PC-9 (cell line): ENCODE data around the gene ZBBX. TPM values are rescaled to one million over a fixed set of nuclear protein-coding genes. Genes with fewer than 3 reads are reported as not detected.

Experiments used
- BruUV-seq: library from RNA; stranded (reverse); fragments of 400-500 nt; replicated peaks from 2 replicates; lab custom pipeline; 2021; lab: Mats Ljungman, UMichigan
- CTCF ChIA-PET: fragments of 300-600 bp; sonication (Branson Sonifier 250); formaldehyde crosslinking; loops from one replicate; lab custom pipeline; 2022; ENCODE audit warnings: antibody characterized with exemption; lab: Charles Lee
- POLR2A ChIA-PET: fragments of 300-600 bp; sonication (Branson Sonifier 250); formaldehyde crosslinking; loops from one replicate; lab custom pipeline; 2022; ENCODE audit warnings: antibody characterized with exemption; ENCODE audit not compliant: unreplicated experiment; lab: Charles Lee
- DNase-seq, 2 experiments: peaks; one replicate each; pipeline versions ENCODE4 v3.0.0 to v3.0.0-alpha.2; 2015 to 2022; ENCODE audit warnings: mixed read lengths in 1 of 2
- H2AFZ ChIP-seq: fragments of 200-600 bp; sonication (generic); 2 replicates; pipeline ENCODE4 v1.8.1; 2017; ENCODE audit warnings: antibody characterized with exemption
- H3F3A ChIP-seq: fragments of 200-600 bp; sonication (generic); 2 replicates; pipeline ENCODE4 v1.8.1; 2017; ENCODE audit warnings: antibody characterized with exemption, mild to moderate bottlenecking, low read depth; ENCODE audit not compliant: insufficient read depth
- H3K27ac ChIP-seq: fragments of 200-600 bp; sonication (generic); 2 replicates; pipeline ENCODE4 v1.6.1; 2016; ENCODE audit warnings: mixed run types
- H3K27me3 ChIP-seq: fragments of 200-600 bp; sonication (generic); 2 replicates; pipeline ENCODE4 v1.6.1; 2016; ENCODE audit warnings: low read depth, mixed run types; ENCODE audit not compliant: insufficient read depth
- H3K36me3 ChIP-seq: fragments of 200-600 bp; sonication (generic); 2 replicates; pipeline ENCODE4 v1.6.1; 2016; ENCODE audit warnings: low read depth, mixed run types
- H3K4me1 ChIP-seq: fragments of 200-600 bp; sonication (generic); replicated peaks from 2 replicates; pipeline ENCODE4 v1.6.1; 2016; ENCODE audit warnings: mixed run types; ENCODE audit not compliant: insufficient read depth
- H3K4me2 ChIP-seq: fragments of 200-600 bp; sonication (generic); 2 replicates; pipeline ENCODE4 v1.6.1; 2017; ENCODE audit warnings: mixed run types
- H3K4me3 ChIP-seq: fragments of 200-600 bp; sonication (generic); 2 replicates; pipeline ENCODE4 v1.6.1; 2016; ENCODE audit warnings: mixed run types
- H3K79me2 ChIP-seq: fragments of 200-600 bp; sonication (generic); 2 replicates; pipeline ENCODE4 v1.6.1; 2017; ENCODE audit warnings: low read depth, mixed run types
- H3K9me2 ChIP-seq: fragments of 200-600 bp; sonication (generic); 2 replicates; pipeline ENCODE4 v1.8.1; 2017; ENCODE audit warnings: mild to moderate bottlenecking; ENCODE audit not compliant: insufficient read depth
- H3K9me3 ChIP-seq: fragments of 200-600 bp; sonication (generic); 2 replicates; pipeline ENCODE4 v1.8.1; 2016; ENCODE audit warnings: low read depth; ENCODE audit not compliant: insufficient read depth
- H4K20me1 ChIP-seq: fragments of 200-600 bp; sonication (generic); 2 replicates; pipeline ENCODE4 v1.8.1; 2017; ENCODE audit not compliant: insufficient read depth
- CTCF ChIP-seq: fragments of 200-600 bp; sonication (generic); conservative IDR thresholded peaks from 2 replicates; pipeline ENCODE4 v1.6.1; 2017; ENCODE audit warnings: mixed run types, antibody characterized with exemption, mild to moderate bottlenecking, moderate library complexity
- EZH2 ChIP-seq: fragments of 200-600 bp; sonication (generic); IDR thresholded peaks from 2 replicates; pipeline ENCODE4 v1.8.0; 2017; ENCODE audit warnings: antibody characterized with exemption, low read depth
- intact Hi-C: fragments of 100-400 bp; cut with micrococcal nuclease; formaldehyde crosslinking; loops from one replicate; pipeline ENCODE4 v1.10.0; 2022; ENCODE audit not compliant: unreplicated experiment
- total RNA-seq: library from RNA; stranded (reverse); gene quantifications from 2 replicates; pipeline ENCODE4 v1.2.3, GENCODE V29; 2021

Gene ZBBX
- total RNA-seq, 1 experiment from 2014 or later, result 0.85 TPM

- Histone ChIP-seq H3K27me3 (no peaks in the 10 kb centered on the region), H2AFZ (no peak overlapping the region), H3K4me3 (no peak overlapping the region), H3K27ac (no peak overlapping the region), H3K4me2 (no peak overlapping the region), H3K9me2 (no peaks in the 10 kb centered on the region), H3K4me1 (no peaks in the 10 kb centered on the region), H3F3A (no peaks in the 10 kb centered on the region), H3K79me2 (no peaks in the 10 kb centered on the region), H3K9me3 (no peaks in the 10 kb centered on the region), H3K36me3 (no peaks in the 10 kb centered on the region), H4K20me1 (no peaks in the 10 kb centered on the region)
- no peak for DNase-seq
- intact Hi-C loops, result no loop called here
- POLR2A ChIA-PET, result no interaction called here
- CTCF ChIA-PET, result no interaction called here
- BruUV-seq, result no TSS peak
- TF ChIP-seq EZH2 (no peak), CTCF (no peak)
Measured at GRCh38 chr3:167251678-167252077, 128.4 kb downstream of the ZBBX start.

GRCh38 chr3:167246252-167246651, 133.8 kb downstream of the ZBBX start:
- Histone ChIP-seq H3K27ac (no peak overlapping the region), H3K4me3 (no peak overlapping the region), H3F3A (no peaks in the 10 kb centered on the region), H3K27me3 (no peaks in the 10 kb centered on the region), H3K9me2 (no peaks in the 10 kb centered on the region), H3K36me3 (no peaks in the 10 kb centered on the region), H3K9me3 (no peaks in the 10 kb centered on the region), H3K4me2 (no peak overlapping the region), H3K79me2 (no peaks in the 10 kb centered on the region), H2AFZ (no peak overlapping the region), H3K4me1 (no peaks in the 10 kb centered on the region), H4K20me1 (no peaks in the 10 kb centered on the region)
- no TSS peak for BruUV-seq
- no peak for DNase-seq
- CTCF ChIA-PET, result no interaction called here
- POLR2A ChIA-PET, result no interaction called here
- no peak for TF ChIP-seq CTCF
- TF ChIP-seq EZH2, result no peak
- intact Hi-C loops, result no loop called here

GRCh38 chr3:167241048-167241845, 138.8 kb downstream of the ZBBX start:
- intact Hi-C loops, result no loop called here
- ChIA-PET CTCF (no interaction called here), POLR2A (no interaction called here)

More at GRCh38 chr3:167241048-167241845, 138.8 kb downstream of the ZBBX start:
- H3K36me3 ChIP-seq, result no peaks in the 10 kb centered on the region
- no peaks in the 10 kb centered on the region for H3F3A ChIP-seq
- H3K79me2 ChIP-seq, result no peaks in the 10 kb centered on the region
- no peak overlapping the region for H3K4me3 ChIP-seq
- TF ChIP-seq EZH2 (no peak), CTCF (no peak)
- no peaks in the 10 kb centered on the region for H3K9me3 ChIP-seq
- no peak for DNase-seq
- no peaks in the 10 kb centered on the region for H3K9me2 ChIP-seq
- no peaks in the 10 kb centered on the region for H3K27me3 ChIP-seq
- no peaks in the 10 kb centered on the region for H3K4me1 ChIP-seq
- no peak overlapping the region for H3K4me2 ChIP-seq
- H3K27ac ChIP-seq, result no peak overlapping the region
- no TSS peak for BruUV-seq
- H2AFZ ChIP-seq, result no peak overlapping the region
- no peaks in the 10 kb centered on the region for H4K20me1 ChIP-seq
